HEK293T (cell line): Measurements from ENCODE around the gene ADGRB3.

ENCODE experiments used
- ARNT ChIP-seq: fragments of 450-650 bp; IDR thresholded peaks from 2 replicates; pipeline ENCODE4 v1.6.1; 2017; ENCODE audit warnings: mild to moderate bottlenecking
- BHLHE40 ChIP-seq: fragments of 450-650 bp; IDR thresholded peaks from 2 replicates; pipeline ENCODE4 v1.6.1; 2016; ENCODE audit warnings: mild to moderate bottlenecking, moderate library complexity, borderline replicate concordance
- FOXA1 ChIP-seq: fragments of 450-650 bp; IDR thresholded peaks from 2 replicates; pipeline ENCODE4 v1.6.1; 2016; ENCODE audit warnings: mild to moderate bottlenecking
- FOXK2 ChIP-seq: fragments of 450-650 bp; IDR thresholded peaks from 2 replicates; pipeline ENCODE4 v1.6.1; 2016; ENCODE audit warnings: mild to moderate bottlenecking
- FOXM1 ChIP-seq: fragments of 450-650 bp; IDR thresholded peaks from 2 replicates; pipeline ENCODE4 v1.6.1; 2017; ENCODE audit warnings: mild to moderate bottlenecking, borderline replicate concordance
- HDGF ChIP-seq: fragments of 450-650 bp; IDR thresholded peaks from 2 replicates; pipeline ENCODE4 v1.6.1; 2017; ENCODE audit warnings: antibody characterized with exemption, borderline replicate concordance
- L3MBTL2 ChIP-seq: fragments of 450-650 bp; conservative IDR thresholded peaks from 2 replicates; pipeline ENCODE4 v1.6.1; 2016; ENCODE audit warnings: mild to moderate bottlenecking
- NFRKB ChIP-seq: fragments of 450-650 bp; IDR thresholded peaks from 2 replicates; pipeline ENCODE4 v1.6.1; 2016; ENCODE audit warnings: mild to moderate bottlenecking, moderate library complexity
- SP1 ChIP-seq: fragments of 450-650 bp; IDR thresholded peaks from 2 replicates; pipeline ENCODE4 v1.6.1; 2017
- SUZ12 ChIP-seq: fragments of 450-650 bp; IDR thresholded peaks from 2 replicates; pipeline ENCODE4 v1.6.1; 2016; ENCODE audit warnings: mild to moderate bottlenecking
- TARDBP ChIP-seq: fragments of 450-650 bp; IDR thresholded peaks from 2 replicates; pipeline ENCODE4 v1.6.1; 2016
- ZNF384 ChIP-seq: fragments of 450-650 bp; IDR thresholded peaks from 2 replicates; pipeline ENCODE4 v1.6.1; 2016

- TF ChIP-seq FOXK2 (no peak), ZNF384 (no peak), BHLHE40 (no peak), FOXA1 (no peak), SP1 (no peak), FOXM1 (no peak), SUZ12 (no peak), TARDBP (no peak), HDGF (no peak), NFRKB (no peak), L3MBTL2 (no peak), ARNT (no peak)
Measured at GRCh38 chr6:69276204-69276603, 641.1 kb downstream of the ADGRB3 start.
